ENCODE data around the gene SIGMAR1. TPM values are rescaled to one million over a fixed set of nuclear protein-coding genes. Genes with fewer than 3 reads are reported as not detected.

The SIGMAR1 gene
- total and polyA plus RNA-seq, 4 donors: 26.0 to 72.0 (median 63.3) TPM

DNA sequence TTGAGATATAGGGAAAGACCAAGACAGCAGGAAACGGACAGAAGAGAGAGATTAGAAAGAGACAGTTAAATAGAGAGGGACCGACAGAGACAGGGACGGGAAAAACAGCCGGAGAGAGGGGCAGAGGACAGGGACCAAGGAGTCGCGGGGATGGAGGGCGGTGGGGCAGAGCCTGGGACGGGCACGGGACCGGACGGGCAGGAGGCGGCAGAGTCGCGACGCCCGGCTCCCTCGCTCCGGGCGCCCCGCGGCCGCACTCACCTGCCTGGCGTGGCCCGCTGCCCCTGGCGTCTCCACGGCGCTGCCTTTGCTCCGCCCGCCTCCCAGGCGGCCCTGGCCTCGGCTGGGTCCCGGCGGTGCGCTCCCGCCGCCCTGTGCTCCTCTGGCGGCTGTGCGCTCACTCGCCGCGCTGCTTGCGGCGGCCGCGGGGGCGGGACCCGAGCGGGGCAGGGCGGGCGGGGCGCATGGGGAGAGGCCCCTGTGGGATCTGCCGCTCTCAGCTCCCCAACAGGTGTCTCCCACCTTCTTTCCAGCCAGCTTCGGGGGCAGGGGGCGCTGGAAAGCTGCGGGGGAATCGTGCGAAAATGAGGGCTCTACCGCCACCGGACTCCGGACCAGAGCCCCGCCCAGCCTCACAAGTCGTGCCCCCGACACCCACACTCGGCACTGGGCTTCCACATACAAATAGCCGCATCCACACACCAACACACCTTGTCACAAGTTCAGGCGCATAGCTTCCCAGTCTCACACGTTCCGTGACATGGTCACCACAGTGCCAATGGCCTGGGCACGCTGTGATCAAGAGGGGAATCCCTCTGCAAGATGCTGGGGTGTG is 8.7 kb downstream of the SIGMAR1 start, which contains the start of gene ARID3C:
TSS of gene ARID3C (minus strand) at position 411 of the 835 bp plus-strand sequence. CDS start 1,052 bp downstream, outside the sequence.
- no peak within 1 kb of the TSS for H3K4me3 ChIP-seq
- peaks cover 0 to 2% (median 0%) of the 10 kb centered on the region in 4 donors for H3K9me3 ChIP-seq (ENCODE audit: control insufficient read depth in 4 of 4, insufficient read depth in 3 of 4, low read length in 3 of 4)
- WGBS, 2 donors: 1 to 2% methylated on average over 44 to 69 of the region's 69 CpGs
- peaks cover 0 to 8% (median 6%) of the 10 kb centered on the region in 5 donors for H3K4me1 ChIP-seq (ENCODE audit: control insufficient read depth in 5 of 5, insufficient read depth in 5 of 5, low read length in 5 of 5)
- H3K27ac ChIP-seq (ENCODE audit: low read depth in 1 of 2, low read length in 1 of 2): no peak within 1 kb of the TSS
- H3K9ac ChIP-seq (ENCODE audit: insufficient read depth in 1 of 2, low read length in 2 of 2): no peak within 1 kb of the TSS
- DNase-seq (peak in 1 of 3 donors; percentile 23), ATAC-seq (ENCODE audit: insufficient read depth, low FRiP score) (peak; percentile 71)
- no peaks in the 10 kb centered on the region for H3K36me3 ChIP-seq (ENCODE audit: control insufficient read depth in 4 of 4, insufficient read depth in 4 of 4, low read length in 4 of 4)
- peaks cover 7 to 78% (median 70%) of the 10 kb centered on the region in 3 donors for H3K27me3 ChIP-seq (ENCODE audit: control insufficient read depth in 3 of 3, insufficient read depth in 3 of 3, low read length in 2 of 3)
- TF ChIP-seq, protein P1, sequence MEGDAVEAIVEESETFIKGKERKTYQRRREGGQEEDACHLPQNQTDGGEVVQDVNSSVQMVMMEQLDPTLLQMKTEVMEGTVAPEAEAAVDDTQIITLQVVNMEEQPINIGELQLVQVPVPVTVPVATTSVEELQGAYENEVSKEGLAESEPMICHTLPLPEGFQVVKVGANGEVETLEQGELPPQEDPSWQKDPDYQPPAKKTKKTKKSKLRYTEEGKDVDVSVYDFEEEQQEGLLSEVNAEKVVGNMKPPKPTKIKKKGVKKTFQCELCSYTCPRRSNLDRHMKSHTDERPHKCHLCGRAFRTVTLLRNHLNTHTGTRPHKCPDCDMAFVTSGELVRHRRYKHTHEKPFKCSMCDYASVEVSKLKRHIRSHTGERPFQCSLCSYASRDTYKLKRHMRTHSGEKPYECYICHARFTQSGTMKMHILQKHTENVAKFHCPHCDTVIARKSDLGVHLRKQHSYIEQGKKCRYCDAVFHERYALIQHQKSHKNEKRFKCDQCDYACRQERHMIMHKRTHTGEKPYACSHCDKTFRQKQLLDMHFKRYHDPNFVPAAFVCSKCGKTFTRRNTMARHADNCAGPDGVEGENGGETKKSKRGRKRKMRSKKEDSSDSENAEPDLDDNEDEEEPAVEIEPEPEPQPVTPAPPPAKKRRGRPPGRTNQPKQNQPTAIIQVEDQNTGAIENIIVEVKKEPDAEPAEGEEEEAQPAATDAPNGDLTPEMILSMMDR (IDR thresholded peaks at IDR 0.05; ENCODE audit: control extremely low read depth, extremely low read depth): no peak

DNA sequence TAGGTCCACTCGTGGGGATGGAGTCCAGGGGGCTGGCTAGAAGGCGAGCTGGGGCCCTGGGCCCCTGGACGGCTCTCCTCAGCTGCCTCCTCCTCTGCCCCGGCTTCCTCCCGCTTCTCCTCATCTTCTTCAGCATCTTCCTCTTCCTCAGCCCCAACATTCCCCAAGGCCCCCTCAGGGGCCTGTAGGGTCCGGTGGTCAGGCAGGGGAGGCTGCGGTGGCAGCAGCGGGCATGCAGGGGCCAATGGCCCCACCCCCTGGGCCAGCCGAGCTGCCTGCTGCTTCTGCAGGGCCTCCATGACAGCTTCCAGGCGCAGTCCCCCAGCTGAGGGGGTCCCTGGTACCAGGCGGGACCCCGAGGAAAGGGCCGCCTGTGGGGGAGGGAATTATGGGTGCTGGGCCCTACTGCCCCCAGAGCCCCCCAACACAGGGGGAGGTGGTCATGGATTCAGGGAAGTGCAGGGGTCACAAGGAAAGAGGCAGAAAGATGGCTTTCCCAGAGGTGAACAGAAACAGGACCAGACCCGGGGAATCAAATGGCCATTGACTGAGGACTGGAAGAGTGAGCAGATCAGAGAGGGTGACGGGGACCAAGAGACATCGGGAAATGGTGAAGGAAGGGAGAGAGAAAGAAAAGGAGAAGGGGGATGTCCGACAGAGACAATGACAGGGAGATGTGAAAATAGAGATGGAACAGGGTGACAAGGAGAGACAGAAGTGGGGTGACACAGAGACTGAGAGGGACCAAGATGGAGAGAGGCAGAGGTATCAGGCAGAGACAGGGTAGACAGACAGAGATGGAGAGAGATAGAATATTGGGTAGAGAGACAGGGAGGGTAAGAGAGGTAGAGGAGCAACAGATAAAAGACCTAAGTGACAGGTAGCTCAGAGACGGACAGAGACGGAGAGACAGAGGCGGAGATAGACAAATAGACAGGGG is 9.6 kb downstream of the SIGMAR1 start:
- peaks cover 0 to 10% (median 6%) of the 10 kb centered on the region in 5 donors for H3K4me1 ChIP-seq (ENCODE audit: control insufficient read depth in 5 of 5, insufficient read depth in 5 of 5, low read length in 5 of 5)
- no peak overlapping the region for H3K4me3 ChIP-seq
- H3K27me3 ChIP-seq (ENCODE audit: control insufficient read depth in 3 of 3, insufficient read depth in 3 of 3, low read length in 2 of 3): peaks cover 7 to 87% (median 78%) of the 10 kb centered on the region in 3 donors
- H3K36me3 ChIP-seq (ENCODE audit: control insufficient read depth in 4 of 4, insufficient read depth in 4 of 4, low read length in 4 of 4): no peaks in the 10 kb centered on the region
- DNase-seq (no peak), ATAC-seq (ENCODE audit: insufficient read depth, low FRiP score) (no peak)
- H3K27ac ChIP-seq (ENCODE audit: low read depth in 1 of 2, low read length in 1 of 2): no peak overlapping the region
- peaks cover 0 to 4% (median 0%) of the 10 kb centered on the region in 4 donors for H3K9me3 ChIP-seq (ENCODE audit: control insufficient read depth in 4 of 4, insufficient read depth in 3 of 4, low read length in 3 of 4)
- WGBS, 2 donors: 40% methylated on average over 19 to 20 of the region's 20 CpGs
- no peak overlapping the region for H3K9ac ChIP-seq (ENCODE audit: insufficient read depth in 1 of 2, low read length in 2 of 2)
- TF ChIP-seq, protein P1 (IDR thresholded peaks at IDR 0.05; ENCODE audit: control extremely low read depth, extremely low read depth): no peak

DNA sequence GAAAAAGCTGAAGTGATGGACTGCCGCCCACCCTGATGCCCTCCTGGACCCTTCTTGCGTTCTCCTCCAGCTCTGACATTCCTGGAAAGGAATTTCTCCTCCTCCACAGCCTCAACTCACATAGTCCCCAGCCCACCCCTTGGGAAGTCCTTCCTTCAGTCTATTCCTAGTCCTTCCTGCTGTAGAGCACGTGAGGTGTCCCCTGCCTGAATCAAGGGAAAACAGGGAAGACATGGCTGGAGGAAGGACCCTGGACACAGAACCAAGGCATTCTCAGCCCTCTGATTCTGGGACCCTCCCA is 12.5 kb downstream of the SIGMAR1 start:
- 48 to 60% methylated on average over 3 of the region's 3 CpGs for WGBS, 2 donors
- H3K4me1 ChIP-seq (ENCODE audit: control insufficient read depth in 5 of 5, insufficient read depth in 5 of 5, low read length in 5 of 5): peaks cover 0 to 10% (median 8%) of the 10 kb centered on the region in 5 donors
- peaks cover 7 to 83% (median 78%) of the 10 kb centered on the region in 3 donors for H3K27me3 ChIP-seq (ENCODE audit: control insufficient read depth in 3 of 3, insufficient read depth in 3 of 3, low read length in 2 of 3)
- H3K36me3 ChIP-seq (ENCODE audit: control insufficient read depth in 4 of 4, insufficient read depth in 4 of 4, low read length in 4 of 4): no peaks in the 10 kb centered on the region
- ATAC-seq (ENCODE audit: insufficient read depth, low FRiP score): no peak
- H3K4me3 ChIP-seq: no peak overlapping the region
- no peak overlapping the region for H3K9ac ChIP-seq (ENCODE audit: insufficient read depth in 1 of 2, low read length in 2 of 2)
- peaks cover 0 to 6% (median 0%) of the 10 kb centered on the region in 4 donors for H3K9me3 ChIP-seq (ENCODE audit: control insufficient read depth in 4 of 4, insufficient read depth in 3 of 4, low read length in 3 of 4)
- no peak for DNase-seq
- TF ChIP-seq, protein P1 (IDR thresholded peaks at IDR 0.05; ENCODE audit: control extremely low read depth, extremely low read depth): no peak
- H3K27ac ChIP-seq (ENCODE audit: low read depth in 1 of 2, low read length in 1 of 2): no peak overlapping the region

All from lung (tissue), 12 donors.